ENCODE results near the gene UMODL1. TPM values are rescaled to one million over a fixed set of nuclear protein-coding genes. Genes with fewer than 3 reads are reported as not detected.

UMODL1 gene
- total and polyA plus RNA-seq, 4 donors, result 0.10 to 0.28 (median 0.14) TPM; not detected in 1

GRCh38 chr21:42067531-42068255 lies 3.4 kb upstream of the UMODL1 start:
- no peaks in the 10 kb centered on the region for H3K9me3 ChIP-seq (ENCODE audit: control insufficient read depth in 4 of 4, insufficient read depth in 3 of 4, low read length in 3 of 4)
- H3K4me1 ChIP-seq (ENCODE audit: control insufficient read depth in 5 of 5, insufficient read depth in 5 of 5, low read length in 5 of 5), result peaks cover 0 to 14% (median 0%) of the 10 kb centered on the region in 5 donors
- DNase-seq, result no peak
- TF ChIP-seq, protein P1, sequence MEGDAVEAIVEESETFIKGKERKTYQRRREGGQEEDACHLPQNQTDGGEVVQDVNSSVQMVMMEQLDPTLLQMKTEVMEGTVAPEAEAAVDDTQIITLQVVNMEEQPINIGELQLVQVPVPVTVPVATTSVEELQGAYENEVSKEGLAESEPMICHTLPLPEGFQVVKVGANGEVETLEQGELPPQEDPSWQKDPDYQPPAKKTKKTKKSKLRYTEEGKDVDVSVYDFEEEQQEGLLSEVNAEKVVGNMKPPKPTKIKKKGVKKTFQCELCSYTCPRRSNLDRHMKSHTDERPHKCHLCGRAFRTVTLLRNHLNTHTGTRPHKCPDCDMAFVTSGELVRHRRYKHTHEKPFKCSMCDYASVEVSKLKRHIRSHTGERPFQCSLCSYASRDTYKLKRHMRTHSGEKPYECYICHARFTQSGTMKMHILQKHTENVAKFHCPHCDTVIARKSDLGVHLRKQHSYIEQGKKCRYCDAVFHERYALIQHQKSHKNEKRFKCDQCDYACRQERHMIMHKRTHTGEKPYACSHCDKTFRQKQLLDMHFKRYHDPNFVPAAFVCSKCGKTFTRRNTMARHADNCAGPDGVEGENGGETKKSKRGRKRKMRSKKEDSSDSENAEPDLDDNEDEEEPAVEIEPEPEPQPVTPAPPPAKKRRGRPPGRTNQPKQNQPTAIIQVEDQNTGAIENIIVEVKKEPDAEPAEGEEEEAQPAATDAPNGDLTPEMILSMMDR (IDR thresholded peaks at IDR 0.05; ENCODE audit: control extremely low read depth, extremely low read depth), result no peak
- no peak overlapping the region for H3K27ac ChIP-seq (ENCODE audit: low read depth in 1 of 2, low read length in 1 of 2)
- no peak overlapping the region for H3K4me3 ChIP-seq
- peaks cover 0 to 9% (median 0%) of the 10 kb centered on the region in 3 donors for H3K27me3 ChIP-seq (ENCODE audit: control insufficient read depth in 3 of 3, insufficient read depth in 3 of 3, low read length in 2 of 3)
- no peaks in the 10 kb centered on the region for H3K36me3 ChIP-seq (ENCODE audit: control insufficient read depth in 4 of 4, insufficient read depth in 4 of 4, low read length in 4 of 4)
- no peak for ATAC-seq (ENCODE audit: insufficient read depth, low FRiP score)
- 74 to 85% methylated on average over 30 of the region's 30 CpGs for WGBS, 2 donors
- no peak overlapping the region for H3K9ac ChIP-seq (ENCODE audit: insufficient read depth in 1 of 2, low read length in 2 of 2)

DNA sequence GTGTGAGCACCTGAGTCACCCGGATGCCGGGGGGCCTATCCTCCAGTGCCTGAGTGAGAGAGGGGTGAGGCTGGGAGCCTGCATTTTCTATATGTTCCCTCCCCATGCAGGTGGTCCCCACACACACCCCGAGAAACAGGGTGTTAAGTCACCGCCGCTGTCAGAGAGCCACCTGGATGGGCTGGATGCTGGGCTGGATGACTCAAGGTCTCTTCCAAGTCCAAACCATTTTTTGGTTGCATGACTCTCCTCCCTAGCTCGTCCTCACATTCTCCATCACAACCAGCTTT lies 2.9 kb upstream of the UMODL1 start:
- Histone ChIP-seq H3K27ac (ENCODE audit: low read depth in 1 of 2, low read length in 1 of 2) (no peak overlapping the region), H3K9me3 (ENCODE audit: control insufficient read depth in 4 of 4, insufficient read depth in 3 of 4, low read length in 3 of 4) (no peaks in the 10 kb centered on the region), H3K36me3 (ENCODE audit: control insufficient read depth in 4 of 4, insufficient read depth in 4 of 4, low read length in 4 of 4) (no peaks in the 10 kb centered on the region), H3K27me3 (ENCODE audit: control insufficient read depth in 3 of 3, insufficient read depth in 3 of 3, low read length in 2 of 3) (peaks cover 0 to 9% (median 0%) of the 10 kb centered on the region in 3 donors), H3K9ac (ENCODE audit: insufficient read depth in 1 of 2, low read length in 2 of 2) (no peak overlapping the region), H3K4me3 (no peak overlapping the region), H3K4me1 (ENCODE audit: control insufficient read depth in 5 of 5, insufficient read depth in 5 of 5, low read length in 5 of 5) (peaks cover 0 to 9% (median 0%) of the 10 kb centered on the region in 5 donors)
- TF ChIP-seq, protein P1 (IDR thresholded peaks at IDR 0.05; ENCODE audit: control extremely low read depth, extremely low read depth), result no peak
- ATAC-seq (ENCODE audit: insufficient read depth, low FRiP score) (no peak), DNase-seq (no peak)
- 94 to 96% methylated on average over 6 of the region's 6 CpGs for WGBS, 2 donors

- WGBS, 2 donors, result 95% methylated on average over 5 of the region's 5 CpGs
- TF ChIP-seq, protein P1 (IDR thresholded peaks at IDR 0.05; ENCODE audit: control extremely low read depth, extremely low read depth), result no peak
- H3K9me3 ChIP-seq (ENCODE audit: control insufficient read depth in 4 of 4, insufficient read depth in 3 of 4, low read length in 3 of 4), result no peaks in the 10 kb centered on the region
- no peak overlapping the region for H3K9ac ChIP-seq (ENCODE audit: insufficient read depth in 1 of 2, low read length in 2 of 2)
- DNase-seq, result no peak
- H3K4me1 ChIP-seq (ENCODE audit: control insufficient read depth in 5 of 5, insufficient read depth in 5 of 5, low read length in 5 of 5), result peaks cover 0 to 5% (median 0%) of the 10 kb centered on the region in 5 donors
- peaks cover 0 to 9% (median 0%) of the 10 kb centered on the region in 3 donors for H3K27me3 ChIP-seq (ENCODE audit: control insufficient read depth in 3 of 3, insufficient read depth in 3 of 3, low read length in 2 of 3)
- ATAC-seq (ENCODE audit: insufficient read depth, low FRiP score), result no peak
- no peaks in the 10 kb centered on the region for H3K36me3 ChIP-seq (ENCODE audit: control insufficient read depth in 4 of 4, insufficient read depth in 4 of 4, low read length in 4 of 4)
- no peak overlapping the region for H3K27ac ChIP-seq (ENCODE audit: low read depth in 1 of 2, low read length in 1 of 2)
- H3K4me3 ChIP-seq, result no peak overlapping the region
Observed at GRCh38 chr21:42068592-42068991, 2.5 kb upstream of the UMODL1 start.

GRCh38 chr21:42069327-42069726 lies 1.8 kb upstream of the UMODL1 start:
- TF ChIP-seq, protein P1 (IDR thresholded peaks at IDR 0.05; ENCODE audit: control extremely low read depth, extremely low read depth), result no peak
- H3K9me3 ChIP-seq (ENCODE audit: control insufficient read depth in 4 of 4, insufficient read depth in 3 of 4, low read length in 3 of 4), result no peaks in the 10 kb centered on the region
- DNase-seq (no peak), ATAC-seq (ENCODE audit: insufficient read depth, low FRiP score) (no peak)
- H3K36me3 ChIP-seq (ENCODE audit: control insufficient read depth in 4 of 4, insufficient read depth in 4 of 4, low read length in 4 of 4), result no peaks in the 10 kb centered on the region
- WGBS, 2 donors, result 77 to 81% methylated on average over 3 of the region's 3 CpGs
- no peaks in the 10 kb centered on the region for H3K4me1 ChIP-seq (ENCODE audit: control insufficient read depth in 5 of 5, insufficient read depth in 5 of 5, low read length in 5 of 5)
- H3K27ac ChIP-seq (ENCODE audit: low read depth in 1 of 2, low read length in 1 of 2), result no peak overlapping the region
- no peak overlapping the region for H3K4me3 ChIP-seq
- H3K27me3 ChIP-seq (ENCODE audit: control insufficient read depth in 3 of 3, insufficient read depth in 3 of 3, low read length in 2 of 3), result peaks cover 0 to 9% (median 3%) of the 10 kb centered on the region in 3 donors
- no peak overlapping the region for H3K9ac ChIP-seq (ENCODE audit: insufficient read depth in 1 of 2, low read length in 2 of 2)

All from lung (tissue), 12 donors.